ENCODE measurements around the gene VSIG4.

GRCh38 chrX:66000628-66001272, 39.1 kb downstream of the VSIG4 start:
- TF ChIP-seq CTCF (IDR thresholded peaks at IDR 0.05) (no peak), ZFX (IDR thresholded peaks at IDR 0.05; ENCODE audit: borderline replicate concordance) (no peak)

Data from 22Rv1 (cell line).